ENCODE data around the gene IREB2.

- TF ChIP-seq CTCF (IDR thresholded peaks at IDR 0.05; ENCODE audit: insufficient read depth, low read length, poor library complexity, severe bottlenecking) (no peak), EZH2phosphoT487 (conservative IDR thresholded peaks at IDR 0.05; ENCODE audit: low read length) (no peak)
These were observed 29.1 kb upstream of the IREB2 start for GRCh38 chr15:78408961-78409360.

Data from SU-DHL-6 (cell line).